Measurements from ENCODE around the gene MSLN. TPM values are rescaled to one million over a fixed set of nuclear protein-coding genes. Genes with fewer than 3 reads are reported as not detected.

MSLN gene
- total RNA-seq, 1 experiment from 2014 or later: not detected

DNA sequence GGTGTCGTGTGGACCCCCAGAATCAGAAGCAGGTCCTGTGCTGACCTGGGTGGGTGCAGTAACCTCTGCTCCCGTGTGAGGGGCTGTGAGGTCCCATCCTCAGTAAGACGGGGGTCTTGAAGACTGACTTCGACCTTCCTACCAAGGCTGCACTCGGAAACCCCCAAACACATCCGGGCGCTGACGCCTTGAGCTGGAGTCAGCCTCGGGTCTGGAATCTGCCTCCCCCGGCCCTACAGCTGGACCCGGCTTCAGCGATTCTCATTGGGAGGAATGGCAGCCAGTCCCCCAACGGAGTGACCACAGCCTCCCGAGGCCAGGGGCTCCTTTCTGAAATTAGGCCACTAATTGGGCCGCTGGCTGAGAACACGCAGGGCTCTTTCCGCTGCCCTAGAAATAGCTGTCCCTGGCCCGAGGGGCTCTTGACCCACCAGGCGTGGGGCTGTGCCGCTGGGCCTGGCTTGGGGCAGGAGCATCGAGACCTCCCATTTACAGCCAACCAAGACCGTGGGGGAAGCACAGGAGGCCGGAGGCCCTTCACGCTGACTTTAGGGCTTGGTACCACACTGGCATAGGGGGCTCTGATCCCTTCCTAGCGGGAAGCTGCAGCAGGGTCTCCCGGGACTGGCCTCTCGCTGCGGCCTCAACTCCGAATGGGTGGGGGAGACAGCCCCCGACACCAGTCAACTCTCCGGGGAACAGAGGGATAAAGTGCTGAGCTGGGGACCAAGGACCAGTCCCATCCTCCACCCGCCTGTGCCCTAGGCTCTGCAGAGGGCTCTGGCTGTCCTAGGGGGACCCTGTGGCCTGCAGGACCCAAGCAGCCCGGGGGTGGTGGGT, 42.6 kb downstream of the MSLN start:
- DNase-seq (ENCODE audit: low read depth): no peak

DNA sequence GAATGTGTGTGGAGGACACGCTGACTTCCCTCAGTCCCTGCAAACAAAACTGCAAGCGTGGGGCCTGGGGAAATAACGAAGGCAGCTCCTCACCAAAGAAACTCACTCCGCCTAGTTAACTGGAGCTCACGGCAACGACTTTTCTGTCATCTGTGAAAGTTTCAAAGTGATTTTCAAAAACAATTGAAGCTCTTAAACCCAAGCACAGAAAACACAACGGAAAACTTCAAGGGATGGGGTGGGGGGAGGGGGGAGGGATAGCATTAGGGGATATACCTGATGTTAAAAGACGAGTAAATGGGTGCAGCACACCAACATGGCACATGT, 43.2 kb downstream of the MSLN start:
- no peak for DNase-seq (ENCODE audit: low read depth)

DNA sequence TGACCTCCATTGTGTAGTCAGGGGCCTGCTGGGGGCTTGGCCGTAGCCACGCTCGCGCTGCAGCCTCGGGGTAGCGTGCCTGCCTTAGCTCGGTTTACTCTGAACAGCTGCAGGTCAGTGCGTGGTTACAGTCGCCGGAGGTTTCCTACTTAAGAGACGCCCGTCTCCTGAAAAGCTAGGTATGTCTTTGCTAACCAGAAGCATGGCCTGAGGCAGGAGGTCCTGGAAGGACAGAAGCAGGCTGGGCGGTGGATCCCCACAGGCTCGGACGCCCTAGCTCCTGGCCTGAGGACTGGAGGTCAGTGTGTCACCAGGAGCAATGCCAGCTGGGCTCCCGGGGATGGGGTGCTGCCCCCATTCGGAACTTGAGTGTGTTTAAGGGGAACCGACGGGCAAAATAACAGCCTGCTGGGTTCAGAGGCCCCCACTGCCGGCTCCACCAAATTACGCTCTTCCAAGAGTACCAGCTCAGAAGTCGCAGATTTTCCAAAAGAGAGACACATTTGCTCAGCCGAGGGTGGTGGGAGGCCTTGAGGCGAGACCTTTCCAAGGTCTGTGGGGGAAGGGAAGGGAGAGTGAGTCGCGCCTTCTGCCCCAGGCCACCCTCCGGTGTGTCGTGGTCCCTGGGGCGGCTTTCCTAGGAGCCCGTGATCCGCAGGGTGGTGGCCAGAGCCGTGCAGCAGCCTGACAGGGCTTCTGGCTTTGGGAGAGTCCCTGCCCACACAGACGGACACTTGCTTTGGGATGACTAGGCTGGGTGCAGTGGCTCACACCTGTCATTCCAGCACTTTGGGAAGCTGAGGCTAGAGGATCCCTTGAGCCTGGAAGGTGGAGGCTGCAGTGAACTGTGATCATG, 43.9 kb downstream of the MSLN start:
- no peak for DNase-seq (ENCODE audit: low read depth)

DNA sequence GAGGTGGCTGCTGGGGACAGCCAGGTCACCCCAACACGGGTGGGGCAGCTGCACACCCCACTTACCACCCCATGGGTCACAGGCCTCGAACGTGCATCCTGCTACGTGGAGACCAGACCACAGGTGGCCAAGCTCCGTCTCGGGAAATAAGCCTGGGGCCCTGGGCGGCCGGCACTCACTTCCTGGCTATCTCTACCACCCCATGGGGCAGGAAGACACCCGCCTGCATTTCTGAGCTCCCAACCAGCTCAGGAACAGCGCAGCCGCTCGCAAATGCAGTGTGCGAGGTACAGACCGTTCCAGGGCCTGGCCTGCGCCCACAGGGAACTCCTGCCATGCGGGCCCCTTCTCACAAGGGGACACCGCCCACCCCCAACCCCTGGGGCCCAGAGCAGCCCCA, 44.9 kb downstream of the MSLN start:
- DNase-seq (ENCODE audit: low read depth): no peak

DNA sequence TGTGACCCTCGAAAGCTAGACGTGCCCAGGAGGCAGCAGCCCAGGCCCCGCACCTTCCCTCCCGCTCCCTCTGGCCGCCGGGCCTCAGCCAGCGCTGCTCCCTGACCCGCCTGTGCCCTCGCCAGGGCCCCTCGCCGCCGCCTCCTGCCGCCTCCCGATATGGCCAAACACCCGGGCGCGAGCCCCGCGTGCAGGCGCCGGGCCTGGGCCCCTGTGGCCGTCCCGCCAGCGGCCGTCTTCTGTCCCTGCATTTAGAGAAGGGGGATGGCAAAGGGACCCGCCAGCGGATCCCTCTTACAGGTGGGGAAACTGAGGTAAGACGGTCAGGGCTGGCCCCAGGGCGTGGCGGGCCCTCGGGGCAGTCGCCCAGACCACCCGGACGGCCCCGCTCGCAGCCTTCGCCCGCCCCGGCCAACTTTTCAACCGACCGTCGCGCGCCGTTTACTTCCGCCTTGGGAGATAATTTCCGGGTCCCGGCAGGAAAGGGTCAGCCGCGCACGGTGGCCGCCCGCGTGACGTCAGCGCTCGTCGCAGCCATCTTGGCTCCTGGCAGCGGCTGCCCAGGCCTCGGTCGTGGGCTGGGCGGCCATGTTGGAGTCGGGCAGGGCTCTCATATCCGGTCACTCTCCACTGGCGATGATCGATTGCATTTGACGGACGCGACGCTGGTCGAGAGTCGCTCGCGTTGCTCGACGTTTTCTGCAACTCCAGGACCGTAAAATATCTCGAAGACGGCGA, 47.0 kb downstream of the MSLN start:
- DNase-seq (ENCODE audit: low read depth): peak; percentile 94

DNA sequence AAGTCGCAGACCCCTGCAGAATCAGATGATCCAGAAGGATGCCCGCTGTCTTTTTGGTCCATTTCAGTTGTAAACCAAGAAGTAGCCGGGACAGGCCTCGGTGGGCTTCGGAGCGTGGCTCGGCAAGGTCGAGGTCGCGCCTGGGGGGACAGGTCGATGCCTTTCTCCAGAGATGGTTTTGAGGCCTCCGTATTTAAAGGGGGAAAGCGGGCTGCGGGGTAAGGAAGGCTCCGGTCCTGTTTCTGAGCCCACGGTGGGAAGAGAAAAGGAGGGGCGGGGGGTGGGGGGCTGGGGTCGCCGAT, 47.5 kb downstream of the MSLN start:
- no peak for DNase-seq (ENCODE audit: low read depth)

DNA sequence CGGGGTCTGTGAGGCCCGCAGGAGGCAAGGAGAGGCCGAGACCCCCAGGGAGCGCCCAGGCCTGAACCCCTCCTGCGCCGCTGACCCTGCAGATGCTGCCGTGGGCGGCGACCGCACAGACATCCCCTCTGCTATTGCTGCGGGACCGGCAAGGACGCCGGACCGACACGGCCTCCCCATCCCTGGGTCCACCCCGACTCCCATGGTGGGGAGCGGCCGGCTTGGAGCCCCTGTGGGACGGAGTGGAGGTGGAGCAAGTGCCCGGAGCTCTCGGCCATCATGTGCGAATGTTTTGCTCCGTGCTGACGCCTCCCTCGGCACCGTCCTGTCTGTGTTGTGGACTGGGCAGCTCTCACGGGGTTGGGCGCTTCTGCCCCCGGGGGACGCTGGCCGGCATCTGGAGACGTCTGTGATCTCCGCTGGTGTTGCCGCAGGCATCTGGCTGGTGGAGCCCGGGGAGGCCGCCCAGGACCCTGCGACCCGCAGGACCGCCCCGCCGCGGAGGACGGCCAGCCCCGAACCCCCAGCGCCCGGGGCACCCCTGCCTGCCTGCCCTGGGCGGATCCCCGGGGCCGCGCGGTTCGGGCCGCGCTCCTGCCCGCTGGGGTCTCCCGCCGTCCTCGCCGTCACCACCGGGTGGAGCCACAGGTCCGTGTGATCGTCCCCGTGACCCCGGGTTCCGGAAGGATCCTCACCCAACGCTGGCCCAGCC, 52.8 kb downstream of the MSLN start:
- no peak for DNase-seq (ENCODE audit: low read depth)

DNA sequence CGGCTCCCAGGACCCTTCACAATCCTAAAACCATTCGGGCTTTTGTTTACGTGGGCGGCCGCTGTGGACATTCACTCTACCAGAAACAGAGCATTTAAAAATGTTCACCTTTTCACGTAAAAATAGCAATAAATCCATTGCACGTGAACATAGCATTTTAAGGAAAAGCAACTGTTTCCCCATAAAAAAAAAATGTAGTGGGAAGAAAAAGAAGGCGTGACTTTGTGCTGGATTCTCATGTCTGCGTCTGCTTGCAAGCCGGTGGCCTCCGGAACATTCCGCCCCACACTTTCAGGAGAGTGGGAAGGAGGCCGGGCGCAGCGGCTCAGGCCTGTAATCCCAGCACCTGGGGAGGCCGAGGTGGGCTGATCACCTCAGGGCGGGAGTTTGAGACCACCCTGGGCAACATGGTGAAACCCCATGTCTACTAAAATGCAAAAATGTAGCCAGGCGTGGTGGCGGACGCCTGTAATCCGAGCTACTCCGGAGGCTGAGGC, 53.4 kb downstream of the MSLN start:
- no peak for DNase-seq (ENCODE audit: low read depth)

DNA sequence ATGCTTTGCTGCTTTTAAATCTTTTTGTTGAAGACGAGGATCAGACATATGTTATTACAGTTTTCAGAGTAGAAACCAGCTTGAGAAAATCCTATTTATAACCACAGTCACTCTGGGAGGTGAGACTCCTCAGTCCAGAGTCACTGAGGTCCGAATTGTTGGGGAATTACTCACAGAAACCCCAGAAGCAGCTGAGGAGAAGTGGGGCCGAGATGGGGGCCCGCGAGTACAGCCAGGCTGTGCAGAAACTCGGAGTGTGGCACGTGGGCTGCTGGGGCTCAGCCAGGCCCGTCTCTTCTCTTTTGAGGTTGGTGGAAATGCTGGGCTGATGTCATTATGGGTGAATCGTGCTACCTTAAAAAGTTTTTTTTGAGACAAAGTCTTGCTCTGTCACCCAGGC, 54.4 kb downstream of the MSLN start:
- DNase-seq (ENCODE audit: low read depth): peak; percentile 21

DNA sequence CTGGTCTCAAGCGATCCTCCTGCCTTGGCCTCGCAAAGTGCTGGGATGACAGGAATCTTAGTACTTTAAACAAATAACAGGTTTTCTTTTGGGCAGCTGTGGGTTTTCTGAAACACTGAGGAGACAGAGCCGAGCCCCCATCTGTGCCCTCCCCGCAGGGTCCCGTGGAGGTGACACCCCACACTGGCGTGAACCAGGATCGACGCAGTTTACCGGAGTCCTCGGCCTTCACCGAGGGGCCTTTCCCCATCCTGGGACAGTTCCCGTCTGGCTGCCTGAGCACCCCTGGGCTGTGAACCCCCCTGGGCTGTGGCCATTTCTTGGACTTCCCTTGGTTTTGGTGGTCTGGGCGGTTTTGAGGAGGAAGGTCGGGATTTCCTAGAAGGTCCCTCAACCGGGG, 55.3 kb downstream of the MSLN start:
- DNase-seq (ENCODE audit: low read depth): no peak

DNA sequence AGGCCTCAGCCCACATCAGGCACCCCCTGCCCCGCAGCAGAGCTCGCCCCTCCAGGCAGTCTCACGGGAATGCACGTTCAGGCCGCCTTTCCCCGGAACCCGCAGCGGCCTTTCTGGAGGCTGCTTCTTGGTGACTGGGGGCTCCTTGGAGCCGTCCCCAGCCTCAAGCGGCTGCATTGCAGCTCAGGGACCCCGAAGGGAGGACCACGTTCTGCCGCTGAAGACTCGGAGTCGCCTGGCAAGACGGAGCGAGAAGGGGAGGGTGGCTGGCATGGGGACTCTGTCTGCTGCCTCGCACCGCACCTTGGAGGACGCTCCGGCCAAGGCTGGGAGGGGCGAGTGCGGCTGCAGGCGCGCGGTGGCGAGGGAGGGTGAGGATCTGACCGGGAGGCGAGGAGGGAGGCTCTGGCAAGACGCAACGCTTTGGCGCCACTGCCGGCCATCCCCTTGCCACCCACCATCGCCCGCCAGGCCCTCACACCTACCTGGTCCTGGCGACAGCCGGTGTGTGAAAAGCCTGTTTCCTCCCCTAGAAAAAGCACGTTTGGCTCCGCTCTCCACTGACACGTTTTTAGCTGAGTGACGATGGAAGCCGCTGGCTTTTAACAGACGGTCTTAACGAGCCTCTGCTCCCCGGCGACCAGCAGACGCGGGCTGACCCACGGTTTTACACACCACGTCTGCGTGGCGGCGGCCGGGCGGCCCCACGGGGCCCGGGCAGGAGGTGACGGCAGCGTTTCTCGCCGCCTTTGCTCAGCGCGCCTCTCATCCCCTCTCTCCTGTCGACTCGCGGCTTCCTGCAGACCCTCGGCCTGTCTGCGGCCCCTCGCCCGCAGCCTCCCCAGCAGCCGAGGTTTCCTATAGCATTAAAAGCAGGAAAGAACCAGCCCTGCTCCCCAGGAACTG, 56.7 kb downstream of the MSLN start:
- DNase-seq (ENCODE audit: low read depth): no peak

DNA sequence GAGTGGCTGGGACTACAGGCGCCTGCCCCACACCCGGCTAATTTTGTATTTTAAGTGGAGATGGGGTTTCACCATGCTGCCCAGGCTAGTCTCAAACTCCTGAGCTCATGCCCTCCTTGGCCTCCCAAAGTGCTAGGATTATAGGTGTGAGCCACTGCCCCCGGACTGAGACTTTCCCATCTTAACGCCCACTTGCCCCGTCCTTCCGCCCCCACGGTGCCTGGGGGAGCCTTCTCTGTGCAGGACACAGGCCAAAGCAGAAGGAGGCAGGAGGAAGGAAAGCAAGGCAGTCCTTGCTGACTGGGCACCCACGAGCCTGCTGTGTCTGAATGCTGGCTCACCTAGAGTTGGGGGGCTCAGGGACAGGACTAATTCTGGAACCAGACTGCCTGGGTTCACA, 57.6 kb downstream of the MSLN start:
- no peak for DNase-seq (ENCODE audit: low read depth)

Small RNA genes within 50 kb of the gene (small RNA-seq; reads per million reads assigned to genes)
- gene MIR662: not detected

Other genes with a start within 250 kb of the MSLN start
- 92.4 and 122 TPM in 2 replicates for gene CAPN15, start 233.0 kb upstream of the MSLN start, total RNA-seq (2014; rRNA removed; shearing (Covaris generic))
- gene PRR35, start 200.3 kb upstream of the MSLN start, total RNA-seq (2014; rRNA removed; shearing (Covaris generic)): 0.10 TPM in 1 of 2 replicates, not detected in the other
- 0.07 and 1.1 TPM in 2 replicates for gene NHLRC4, start 193.7 kb upstream of the MSLN start, total RNA-seq (2014; rRNA removed; shearing (Covaris generic))
- 38.2 and 53.0 TPM in 2 replicates for gene PIGQ, start 190.8 kb upstream of the MSLN start, total RNA-seq (2014; rRNA removed; shearing (Covaris generic))
- gene RAB40C, start 170.7 kb upstream of the MSLN start, total RNA-seq (2014; rRNA removed; shearing (Covaris generic)): 12.9 and 15.2 TPM in 2 replicates
- 0.03 and 0.14 TPM in 2 replicates for gene WFIKKN1, start 129.7 kb upstream of the MSLN start, total RNA-seq (2014; rRNA removed; shearing (Covaris generic))
- gene METTL26, start 124.4 kb upstream of the MSLN start, total RNA-seq (2014; rRNA removed; shearing (Covaris generic)): 190 and 194 TPM in 2 replicates
- gene MCRIP2, start 118.9 kb upstream of the MSLN start, total RNA-seq (2014; rRNA removed; shearing (Covaris generic)): 44.9 and 51.1 TPM in 2 replicates
- gene WDR90, start 111.4 kb upstream of the MSLN start, total RNA-seq (2014; rRNA removed; shearing (Covaris generic)): 27.0 and 27.9 TPM in 2 replicates
- 95.4 and 107 TPM in 2 replicates for gene RHOT2, start 92.6 kb upstream of the MSLN start, total RNA-seq (2014; rRNA removed; shearing (Covaris generic))
- 1.1 and 1.6 TPM in 2 replicates for gene RHBDL1, start 85.1 kb upstream of the MSLN start, total RNA-seq (2014; rRNA removed; shearing (Covaris generic))
- gene STUB1, start 80.3 kb upstream of the MSLN start, total RNA-seq (2014; rRNA removed; shearing (Covaris generic)): 208 and 257 TPM in 2 replicates
- 43.0 and 46.2 TPM in 2 replicates for gene JMJD8, start 76.4 kb upstream of the MSLN start, total RNA-seq (2014; rRNA removed; shearing (Covaris generic))
- gene WDR24, start 70.3 kb upstream of the MSLN start, total RNA-seq (2014; rRNA removed; shearing (Covaris generic)): 3.4 and 4.1 TPM in 2 replicates
- gene FBXL16, start 54.9 kb upstream of the MSLN start, total RNA-seq (2014; rRNA removed; shearing (Covaris generic)): 2.0 and 4.2 TPM in 2 replicates
- gene METRN, start 45.6 kb upstream of the MSLN start, total RNA-seq (2014; rRNA removed; shearing (Covaris generic)): 119 and 152 TPM in 2 replicates
- gene ANTKMT, start 39.6 kb upstream of the MSLN start, total RNA-seq (2014; rRNA removed; shearing (Covaris generic)): 42.3 and 54.6 TPM in 2 replicates
- gene CCDC78, start 34.3 kb upstream of the MSLN start, total RNA-seq (2014; rRNA removed; shearing (Covaris generic)): 4.2 and 4.6 TPM in 2 replicates
- gene HAGHL, start 33.6 kb upstream of the MSLN start, total RNA-seq (2014; rRNA removed; shearing (Covaris generic)): 18.6 and 27.2 TPM in 2 replicates
- 33.1 and 35.7 TPM in 2 replicates for gene CIAO3, start 19.7 kb upstream of the MSLN start, total RNA-seq (2014; rRNA removed; shearing (Covaris generic))
- 84.1 and 114 TPM in 2 replicates for gene RPUSD1, start 27.6 kb downstream of the MSLN start, total RNA-seq (2014; rRNA removed; shearing (Covaris generic))
- 41.6 and 45.6 TPM in 2 replicates for gene CHTF18, start 27.9 kb downstream of the MSLN start, total RNA-seq (2014; rRNA removed; shearing (Covaris generic))
- gene GNG13, start 40.0 kb downstream of the MSLN start, total RNA-seq (2014; rRNA removed; shearing (Covaris generic)): not detected in 2 replicates
- gene LMF1, start 210.2 kb downstream of the MSLN start, total RNA-seq (2014; rRNA removed; shearing (Covaris generic)): not detected in 2 replicates
- not detected in 2 replicates for gene SOX8, start 221.0 kb downstream of the MSLN start, total RNA-seq (2014; rRNA removed; shearing (Covaris generic))